Retinal pigment epithelial cell (primary cell): ENCODE data around the gene TNIP1.

Experiments used
- DNase-seq: peaks from one replicate; pipeline ENCODE4 v3.0.0-alpha.2; 2010; ENCODE audit warnings: low read depth
- H3K4me3 ChIP-seq: 2 replicates; pipeline ENCODE4 v1.5.1; 2011; ENCODE audit warnings: mild to moderate bottlenecking, low read length, control low read depth, moderate library complexity
- TF ChIP-seq, protein P1 (sequence below): conservative IDR thresholded peaks from 2 replicates; pipeline ENCODE4 v1.5.1; 2011; ENCODE audit warnings: low read depth, low read length, control low read depth, inconsistent platforms

Gene TNIP1, protein sequence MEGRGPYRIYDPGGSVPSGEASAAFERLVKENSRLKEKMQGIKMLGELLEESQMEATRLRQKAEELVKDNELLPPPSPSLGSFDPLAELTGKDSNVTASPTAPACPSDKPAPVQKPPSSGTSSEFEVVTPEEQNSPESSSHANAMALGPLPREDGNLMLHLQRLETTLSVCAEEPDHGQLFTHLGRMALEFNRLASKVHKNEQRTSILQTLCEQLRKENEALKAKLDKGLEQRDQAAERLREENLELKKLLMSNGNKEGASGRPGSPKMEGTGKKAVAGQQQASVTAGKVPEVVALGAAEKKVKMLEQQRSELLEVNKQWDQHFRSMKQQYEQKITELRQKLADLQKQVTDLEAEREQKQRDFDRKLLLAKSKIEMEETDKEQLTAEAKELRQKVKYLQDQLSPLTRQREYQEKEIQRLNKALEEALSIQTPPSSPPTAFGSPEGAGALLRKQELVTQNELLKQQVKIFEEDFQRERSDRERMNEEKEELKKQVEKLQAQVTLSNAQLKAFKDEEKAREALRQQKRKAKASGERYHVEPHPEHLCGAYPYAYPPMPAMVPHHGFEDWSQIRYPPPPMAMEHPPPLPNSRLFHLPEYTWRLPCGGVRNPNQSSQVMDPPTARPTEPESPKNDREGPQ

DNA sequence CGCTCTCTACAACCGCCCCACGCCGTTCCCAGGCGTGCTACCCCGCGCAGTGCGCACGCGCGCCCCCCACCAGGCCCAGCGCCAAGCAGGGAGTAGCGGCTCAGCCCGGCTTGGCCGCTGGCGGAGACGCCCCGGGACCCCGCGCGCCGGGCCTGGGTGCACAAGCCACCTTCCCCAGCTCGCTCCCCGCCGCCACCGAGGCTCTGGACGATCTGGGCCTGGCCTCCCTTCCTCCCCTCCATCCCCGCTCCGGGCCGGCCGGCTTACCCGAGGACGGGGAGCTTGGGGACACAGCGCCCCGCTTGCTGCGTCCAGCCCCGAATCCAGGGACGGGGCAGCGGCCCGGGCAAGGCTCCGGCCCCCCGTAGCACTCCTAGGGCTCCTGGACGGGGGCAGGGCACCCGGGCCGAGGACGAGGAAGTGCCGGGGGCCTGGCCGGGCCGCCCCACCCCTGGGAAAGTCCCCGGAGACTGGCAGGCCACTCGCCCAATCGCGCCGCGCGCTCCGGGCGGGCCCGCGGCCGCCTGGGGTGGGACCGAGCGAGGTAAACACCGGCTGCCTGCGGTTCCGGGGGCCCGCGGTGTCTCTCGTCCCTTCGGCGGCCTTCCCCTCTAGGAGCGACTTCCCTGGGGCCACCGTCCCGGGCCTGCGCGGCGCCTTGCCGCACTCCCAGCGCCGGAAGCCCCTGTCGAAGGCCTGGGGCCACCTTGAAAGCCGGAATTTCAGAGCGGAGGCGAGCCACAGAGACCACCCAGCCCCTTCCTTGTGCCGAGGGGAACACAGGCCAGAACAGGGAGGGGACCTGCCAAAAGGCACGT lies at the start of gene TNIP1:
Gene TNIP1, minus strand, starts transcription at position 422 of the 818 bp plus-strand sequence. CDS start 15,939 bp downstream, outside the sequence.
- peak within 1 kb of the TSS; percentile 81 for H3K4me3 ChIP-seq
- TF ChIP-seq, protein P1, sequence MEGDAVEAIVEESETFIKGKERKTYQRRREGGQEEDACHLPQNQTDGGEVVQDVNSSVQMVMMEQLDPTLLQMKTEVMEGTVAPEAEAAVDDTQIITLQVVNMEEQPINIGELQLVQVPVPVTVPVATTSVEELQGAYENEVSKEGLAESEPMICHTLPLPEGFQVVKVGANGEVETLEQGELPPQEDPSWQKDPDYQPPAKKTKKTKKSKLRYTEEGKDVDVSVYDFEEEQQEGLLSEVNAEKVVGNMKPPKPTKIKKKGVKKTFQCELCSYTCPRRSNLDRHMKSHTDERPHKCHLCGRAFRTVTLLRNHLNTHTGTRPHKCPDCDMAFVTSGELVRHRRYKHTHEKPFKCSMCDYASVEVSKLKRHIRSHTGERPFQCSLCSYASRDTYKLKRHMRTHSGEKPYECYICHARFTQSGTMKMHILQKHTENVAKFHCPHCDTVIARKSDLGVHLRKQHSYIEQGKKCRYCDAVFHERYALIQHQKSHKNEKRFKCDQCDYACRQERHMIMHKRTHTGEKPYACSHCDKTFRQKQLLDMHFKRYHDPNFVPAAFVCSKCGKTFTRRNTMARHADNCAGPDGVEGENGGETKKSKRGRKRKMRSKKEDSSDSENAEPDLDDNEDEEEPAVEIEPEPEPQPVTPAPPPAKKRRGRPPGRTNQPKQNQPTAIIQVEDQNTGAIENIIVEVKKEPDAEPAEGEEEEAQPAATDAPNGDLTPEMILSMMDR, result no peak
- DNase-seq, result peak; percentile 59

DNA sequence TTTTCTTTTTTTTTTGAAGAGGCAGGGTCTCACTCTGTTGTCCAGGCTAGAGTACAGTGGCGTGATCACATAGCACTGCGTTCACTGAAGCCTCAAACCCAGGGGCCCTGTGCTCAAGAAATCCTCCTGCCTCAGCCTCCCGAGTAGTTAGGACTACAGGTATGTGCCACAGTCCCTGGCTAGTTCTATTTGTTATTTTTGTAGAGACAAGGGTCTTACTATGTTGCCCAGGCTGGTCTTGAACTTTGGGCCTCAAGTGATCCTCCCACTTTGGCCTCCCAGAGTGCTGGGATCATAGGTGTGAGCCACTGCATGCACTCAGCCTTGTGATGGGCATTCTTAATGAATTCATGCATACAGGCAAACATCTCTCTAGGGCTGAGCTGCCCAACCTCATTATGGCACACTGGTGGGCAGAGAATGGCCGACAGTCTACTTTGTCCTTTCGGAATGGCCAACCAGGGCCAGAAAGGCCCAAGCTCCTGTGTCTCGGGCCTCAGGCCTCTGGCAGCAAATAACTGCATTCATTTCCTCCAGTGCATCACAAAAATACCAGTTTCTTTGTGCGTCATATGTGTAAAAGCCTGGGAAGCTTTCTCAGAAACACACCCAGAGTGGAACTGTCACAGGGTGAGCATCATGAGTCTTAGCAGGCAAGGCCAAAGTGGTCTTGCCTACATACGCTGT lies 49.5 kb upstream of the TNIP1 start:
- DNase-seq, result no peak
- TF ChIP-seq, protein P1, result no peak
- no peak overlapping the region for H3K4me3 ChIP-seq

DNA sequence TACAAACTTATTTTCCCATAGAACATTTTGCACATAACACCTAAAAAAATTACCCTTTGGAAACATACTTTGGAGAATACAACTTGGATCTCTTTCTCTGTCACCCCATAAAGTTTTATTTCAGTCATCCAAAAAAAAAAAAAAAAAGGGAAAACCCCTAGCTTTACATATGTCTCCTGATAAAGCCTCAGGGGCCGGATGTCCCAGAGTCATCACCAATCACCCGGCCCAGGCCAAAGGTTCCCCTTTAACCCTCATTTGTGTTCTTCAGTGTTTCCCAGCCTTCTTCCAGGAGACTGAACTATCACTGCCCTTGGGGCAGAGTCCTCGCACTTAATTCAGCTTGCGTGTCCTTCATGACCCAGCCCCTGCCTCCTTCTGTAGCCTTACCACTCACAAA lies 48.0 kb upstream of the TNIP1 start:
- TF ChIP-seq, protein P1, result no peak

DNA sequence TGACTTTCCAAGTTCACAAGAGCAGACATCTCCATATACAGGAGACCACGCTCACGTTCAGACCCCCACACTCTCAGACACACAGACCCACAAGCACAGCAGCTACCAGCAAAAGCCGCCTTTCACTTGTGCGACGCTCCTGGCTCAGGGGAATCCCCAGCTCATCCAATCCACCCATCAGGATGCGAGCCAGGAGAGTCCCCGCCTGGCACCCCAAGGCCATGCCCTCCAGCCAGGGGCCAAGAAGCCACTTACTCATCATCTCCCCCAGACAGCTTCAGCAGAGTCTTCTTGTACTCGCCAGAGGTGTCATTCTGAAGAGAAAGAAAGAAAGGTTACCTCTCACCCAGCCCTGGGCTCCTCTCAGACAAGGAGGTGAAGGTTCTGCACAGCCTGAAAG lies 47.1 kb upstream of the TNIP1 start:
- no peak overlapping the region for H3K4me3 ChIP-seq
- TF ChIP-seq, protein P1, result no peak
- DNase-seq, result no peak

More for the DNA sequence above, 48.0 kb upstream of the TNIP1 start:
- H3K4me3 ChIP-seq, result no peak overlapping the region
- DNase-seq, result no peak

DNA sequence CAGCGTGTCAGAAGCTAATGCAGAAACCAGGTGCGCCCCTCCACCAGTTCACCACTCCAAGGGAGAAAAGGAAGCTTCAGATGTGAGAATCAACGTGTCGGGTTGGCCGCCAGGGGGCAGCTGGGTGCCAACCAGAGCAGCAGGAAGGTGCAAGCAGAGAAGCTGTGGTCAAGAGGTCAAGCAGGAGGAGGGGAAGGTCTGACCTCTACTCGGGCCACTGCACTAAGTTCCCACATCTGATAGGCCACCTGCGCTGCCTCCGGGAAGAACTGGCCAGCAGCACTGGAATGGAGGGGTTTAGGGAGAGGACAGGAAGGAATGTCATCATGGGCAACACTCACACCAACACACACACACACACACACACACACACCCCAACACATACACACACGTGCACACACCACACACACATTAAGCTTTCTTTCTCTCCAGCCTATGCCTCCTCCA lies 45.4 kb upstream of the TNIP1 start:
- TF ChIP-seq, protein P1, result peak; percentile 83
- no peak for DNase-seq
- no peak overlapping the region for H3K4me3 ChIP-seq

DNA sequence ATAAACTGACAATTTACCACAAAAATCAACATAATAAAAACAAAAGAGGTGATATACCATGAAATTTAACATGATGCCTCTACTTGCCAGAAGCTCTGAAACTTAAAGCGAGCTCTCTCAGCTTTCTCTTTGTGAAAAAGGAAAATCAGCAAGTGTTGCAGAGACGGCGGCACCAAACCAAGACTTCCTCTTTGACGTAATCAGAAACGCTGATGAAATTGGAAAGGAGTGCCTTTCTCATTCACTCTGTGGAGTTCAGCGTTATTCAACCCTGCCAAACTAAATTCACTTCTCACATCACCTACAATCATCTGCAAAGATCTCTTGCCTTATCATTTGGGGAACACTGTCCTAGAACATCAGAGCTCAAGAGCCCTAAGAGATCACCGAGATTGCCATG lies 44.6 kb upstream of the TNIP1 start:
- no peak for DNase-seq
- TF ChIP-seq, protein P1, result no peak
- no peak overlapping the region for H3K4me3 ChIP-seq
